Vagina (tissue), 2 donors: Measurements from ENCODE around the gene LAMB4.

Experiments
- POLR2A ChIP-seq, 2 donors: fragments of 450-650 bp; IDR thresholded peaks; one replicate each; pipeline ENCODE4 v1.6.1; 2017; ENCODE audit warnings: antibody characterized with exemption in 2 of 2, mild to moderate bottlenecking in 2 of 2, moderate library complexity in 2 of 2
- POLR2AphosphoS5 ChIP-seq, 2 donors: sonication (generic); formaldehyde crosslinking; IDR thresholded peaks; one replicate each; pipeline ENCODE4 v1.9.0; 2017; ENCODE audit warnings: antibody characterized with exemption in 2 of 2, mild to moderate bottlenecking in 2 of 2, low read depth in 1 of 2; ENCODE audit not compliant: insufficient read depth in 1 of 2
- TF ChIP-seq, protein P1 (sequence below), 3 experiments: fragments of 450-650 bp in 2 of 3; fragments of 200-600 bp in 1 of 3; sonication (generic) in 1 of 3; IDR thresholded peaks; one replicate each; pipeline ENCODE4 v1.5.1; 2017 to 2019; ENCODE audit warnings: antibody characterized with exemption in 3 of 3, mild to moderate bottlenecking in 2 of 3, moderate library complexity in 2 of 3

- TF ChIP-seq POLR2A (IDR thresholded peaks at IDR 0.05) (no peak), POLR2AphosphoS5 (IDR thresholded peaks at IDR 0.05; ENCODE audit: insufficient read depth in 1 of 2, low read depth in 1 of 2) (no peak)
- TF ChIP-seq, protein P1, sequence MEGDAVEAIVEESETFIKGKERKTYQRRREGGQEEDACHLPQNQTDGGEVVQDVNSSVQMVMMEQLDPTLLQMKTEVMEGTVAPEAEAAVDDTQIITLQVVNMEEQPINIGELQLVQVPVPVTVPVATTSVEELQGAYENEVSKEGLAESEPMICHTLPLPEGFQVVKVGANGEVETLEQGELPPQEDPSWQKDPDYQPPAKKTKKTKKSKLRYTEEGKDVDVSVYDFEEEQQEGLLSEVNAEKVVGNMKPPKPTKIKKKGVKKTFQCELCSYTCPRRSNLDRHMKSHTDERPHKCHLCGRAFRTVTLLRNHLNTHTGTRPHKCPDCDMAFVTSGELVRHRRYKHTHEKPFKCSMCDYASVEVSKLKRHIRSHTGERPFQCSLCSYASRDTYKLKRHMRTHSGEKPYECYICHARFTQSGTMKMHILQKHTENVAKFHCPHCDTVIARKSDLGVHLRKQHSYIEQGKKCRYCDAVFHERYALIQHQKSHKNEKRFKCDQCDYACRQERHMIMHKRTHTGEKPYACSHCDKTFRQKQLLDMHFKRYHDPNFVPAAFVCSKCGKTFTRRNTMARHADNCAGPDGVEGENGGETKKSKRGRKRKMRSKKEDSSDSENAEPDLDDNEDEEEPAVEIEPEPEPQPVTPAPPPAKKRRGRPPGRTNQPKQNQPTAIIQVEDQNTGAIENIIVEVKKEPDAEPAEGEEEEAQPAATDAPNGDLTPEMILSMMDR (IDR thresholded peaks at IDR 0.05) = no peak
These were observed 103.5 kb downstream of the LAMB4 start for GRCh38 chr7:108026647-108027046.
